ENCODE measurements around the gene SHISA4.

- TF ChIP-seq CTCF (IDR thresholded peaks at IDR 0.05) (no peak), EZH2 (IDR thresholded peaks at IDR 0.05) (no peak)
Observed at GRCh38 chr1:201930803-201931202, 42.1 kb downstream of the SHISA4 start.

Data from neural progenitor cell (in vitro differentiated cells).